Measurements from ENCODE around the gene RPL37. TPM values are rescaled to one million over a fixed set of nuclear protein-coding genes. Genes with fewer than 3 reads are reported as not detected.
"Not testable (repeated sequence)": the region's sequence is repeated elsewhere in the genome, so short reads cannot be mapped to it uniquely, and the experiment has no call there.

Gene RPL37
- total and polyA plus RNA-seq, 4 experiments from 2014 or later, result 1,217 to 2,448 (median 2,380) TPM

- H3K27me3 Mint-ChIP-seq, result no peaks in the 10 kb centered on the region
- Histone ChIP-seq H3K36me3 (ENCODE audit: insufficient read depth, low read length) (no peaks in the 10 kb centered on the region), H3K27me3 (ENCODE audit: insufficient read depth, low read length) (no peaks in the 10 kb centered on the region), H3K9me3 (ENCODE audit: control insufficient read depth in 1 of 2, low read length in 2 of 2) (no peaks in the 10 kb centered on the region), H3K27ac (ENCODE audit: low read depth, low read length) (no peak overlapping the region), H3K4me3 (ENCODE audit: low read length in 2 of 2) (no peak overlapping the region), H3K4me1 (ENCODE audit: insufficient read depth, low read length) (peaks cover 59% of the 10 kb centered on the region)
- intact Hi-C loops (cut with micrococcal nuclease), result no loop called here
- H3K36me3 Mint-ChIP-seq, result peaks cover 28 to 33% of the 10 kb centered on the region in 2 donors
- H3K9me3 Mint-ChIP-seq, result peaks cover 0 to 5% (median 0%) of the 10 kb centered on the region in 8 donors
- no peak for DNase-seq
- ChIA-PET CTCF (ENCODE audit: partially characterized antibody) (no interaction called here), POLR2A (ENCODE audit: partially characterized antibody) (interaction anchor here (0.7 kb wide), 1 partner anchor 21 kb away, joined by 3 read pairs; no protein-coding TSS in a partner anchor)
- peaks cover 43 to 88% (median 67%) of the 10 kb centered on the region in 4 donors for H3K4me1 Mint-ChIP-seq
- H3K27ac Mint-ChIP-seq, result peak overlapping the region in 3 of 7 donors; percentile 7 to 59 (median 8)
- H3K4me3 Mint-ChIP-seq, result peak overlapping the region in 3 of 8 donors; percentile 0 to 35 (median 0)
Measured at GRCh38 chr5:40790947-40791593, 44.0 kb downstream of the RPL37 start.

DNA sequence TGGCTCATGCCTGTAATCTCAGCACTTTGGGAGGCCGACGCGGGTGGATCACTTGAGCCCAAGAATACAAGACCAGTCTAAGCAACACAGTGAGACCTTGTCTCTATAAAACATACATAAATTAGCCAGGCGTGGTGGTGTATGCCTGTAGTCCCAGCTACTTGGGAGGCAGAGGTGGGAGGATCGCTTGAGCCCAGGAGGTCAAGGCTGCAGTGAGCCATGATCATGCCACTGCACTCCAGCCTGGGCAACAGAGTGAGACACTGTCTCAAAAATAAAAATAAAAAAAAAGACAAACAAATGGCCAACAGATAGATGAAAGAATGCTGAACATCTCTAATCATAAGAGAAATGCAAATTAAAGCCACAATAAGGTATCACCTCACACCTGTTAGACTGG, 46.1 kb downstream of the RPL37 start:
- DNase-seq; H3K27me3 ChIP-seq (ENCODE audit: insufficient read depth, low read length); H3K36me3 ChIP-seq (ENCODE audit: insufficient read depth, low read length); H3K27me3 Mint-ChIP-seq; CTCF ChIA-PET (ENCODE audit: partially characterized antibody); H3K9me3 Mint-ChIP-seq; H3K9me3 ChIP-seq (ENCODE audit: control insufficient read depth in 1 of 2, low read length in 2 of 2); POLR2A ChIA-PET (ENCODE audit: partially characterized antibody); intact Hi-C loops (cut with micrococcal nuclease); H3K27ac ChIP-seq (ENCODE audit: low read depth, low read length); H3K4me3 ChIP-seq (ENCODE audit: low read length in 2 of 2): not testable (repeated sequence)
- H3K27ac Mint-ChIP-seq, result peak overlapping the region in 1 of 7 donors; percentile 15
- peaks cover 70% of the 10 kb centered on the region for H3K4me1 ChIP-seq (ENCODE audit: insufficient read depth, low read length)
- H3K36me3 Mint-ChIP-seq, result peaks cover 22 to 25% of the 10 kb centered on the region in 2 donors
- peak overlapping the region in 1 of 8 donors; percentile 3 for H3K4me3 Mint-ChIP-seq
- peaks cover 37 to 83% (median 64%) of the 10 kb centered on the region in 4 donors for H3K4me1 Mint-ChIP-seq

- intact Hi-C loops (cut with micrococcal nuclease), result no loop called here
- Histone ChIP-seq H3K9me3 (ENCODE audit: control insufficient read depth in 1 of 2, low read length in 2 of 2) (no peaks in the 10 kb centered on the region), H3K27ac (ENCODE audit: low read depth, low read length) (no peak overlapping the region), H3K27me3 (ENCODE audit: insufficient read depth, low read length) (no peaks in the 10 kb centered on the region), H3K4me1 (ENCODE audit: insufficient read depth, low read length) (peaks cover 67% of the 10 kb centered on the region), H3K4me3 (ENCODE audit: low read length in 2 of 2) (no peak overlapping the region), H3K36me3 (ENCODE audit: insufficient read depth, low read length) (no peaks in the 10 kb centered on the region)
- H3K27me3 Mint-ChIP-seq, result no peaks in the 10 kb centered on the region
- ChIA-PET POLR2A (ENCODE audit: partially characterized antibody) (interaction anchor here (0.6 to 1.3 kb wide), 2 partner anchors 12 to 666 kb away, joined by 3 to 4 read pairs; no protein-coding TSS in a partner anchor), CTCF (ENCODE audit: partially characterized antibody) (interaction anchor here (2.1 kb wide), 1 partner anchor 11 kb away, joined by 6 read pairs; no protein-coding TSS in a partner anchor)
- DNase-seq, result no peak
- peak overlapping the region in 1 of 7 donors; percentile 24 for H3K27ac Mint-ChIP-seq
- H3K4me3 Mint-ChIP-seq, result peak overlapping the region in 1 of 8 donors; percentile 23
- peaks cover 22 to 25% of the 10 kb centered on the region in 2 donors for H3K36me3 Mint-ChIP-seq
- peaks cover 36 to 78% (median 59%) of the 10 kb centered on the region in 4 donors for H3K4me1 Mint-ChIP-seq
- peaks cover 0 to 5% (median 0%) of the 10 kb centered on the region in 8 donors for H3K9me3 Mint-ChIP-seq
Measured at GRCh38 chr5:40787986-40788385, 47.0 kb downstream of the RPL37 start.

- POLR2A ChIA-PET (ENCODE audit: partially characterized antibody), result interaction anchor here (1.2 to 1.3 kb wide), 2 partner anchors 10 to 46 kb away, joined by 3 to 4 read pairs; no protein-coding TSS in a partner anchor
- CTCF ChIA-PET (ENCODE audit: partially characterized antibody), result interaction anchor here (1.5 to 2.1 kb wide), 2 partner anchors 10 to 17 kb away, joined by 3 to 6 read pairs; no protein-coding TSS in a partner anchor
Measured at GRCh38 chr5:40786664-40787063, 48.4 kb downstream of the RPL37 start.

GRCh38 chr5:40784916-40785315, 50.1 kb downstream of the RPL37 start:
- H3K27me3 ChIP-seq (ENCODE audit: insufficient read depth, low read length), result no peaks in the 10 kb centered on the region
- Mint-ChIP-seq H3K27ac (no peak overlapping the region), H3K4me1 (peaks cover 46 to 84% (median 64%) of the 10 kb centered on the region in 4 donors), H3K4me3 (no peak overlapping the region), H3K36me3 (peaks cover 22 to 25% of the 10 kb centered on the region in 2 donors), H3K9me3 (peaks cover 0 to 5% (median 0%) of the 10 kb centered on the region in 8 donors), H3K27me3 (no peaks in the 10 kb centered on the region)
- CTCF ChIA-PET (ENCODE audit: partially characterized antibody), result interaction anchor here (0.9 kb wide), 1 partner anchor 10 kb away, joined by 3 read pairs; no protein-coding TSS in a partner anchor
- H3K4me3 ChIP-seq (ENCODE audit: low read length in 2 of 2), result no peak overlapping the region
- no peak overlapping the region for H3K27ac ChIP-seq (ENCODE audit: low read depth, low read length)
- no peaks in the 10 kb centered on the region for H3K36me3 ChIP-seq (ENCODE audit: insufficient read depth, low read length)
- peaks cover 57% of the 10 kb centered on the region for H3K4me1 ChIP-seq (ENCODE audit: insufficient read depth, low read length)
- H3K9me3 ChIP-seq (ENCODE audit: control insufficient read depth in 1 of 2, low read length in 2 of 2), result no peaks in the 10 kb centered on the region
- intact Hi-C loops (cut with micrococcal nuclease), result no loop called here
- POLR2A ChIA-PET (ENCODE audit: partially characterized antibody), result no interaction called here
- no peak for DNase-seq

More at GRCh38 chr5:40786664-40787063, 48.4 kb downstream of the RPL37 start:
- H3K4me1 Mint-ChIP-seq, result peaks cover 42 to 83% (median 65%) of the 10 kb centered on the region in 4 donors
- intact Hi-C loops (cut with micrococcal nuclease); H3K27ac ChIP-seq (ENCODE audit: low read depth, low read length); H3K27me3 ChIP-seq (ENCODE audit: insufficient read depth, low read length); H3K9me3 Mint-ChIP-seq; DNase-seq; H3K4me3 ChIP-seq (ENCODE audit: low read length in 2 of 2); H3K27me3 Mint-ChIP-seq; H3K36me3 ChIP-seq (ENCODE audit: insufficient read depth, low read length); H3K9me3 ChIP-seq (ENCODE audit: control insufficient read depth in 1 of 2, low read length in 2 of 2): not testable (repeated sequence)
- H3K4me1 ChIP-seq (ENCODE audit: insufficient read depth, low read length), result peaks cover 59% of the 10 kb centered on the region
- H3K36me3 Mint-ChIP-seq, result peaks cover 22 to 25% of the 10 kb centered on the region in 2 donors
- peak overlapping the region in 2 of 7 donors; percentile 25 to 59 for H3K27ac Mint-ChIP-seq
- peak overlapping the region in 1 of 8 donors; percentile 31 for H3K4me3 Mint-ChIP-seq

DNA sequence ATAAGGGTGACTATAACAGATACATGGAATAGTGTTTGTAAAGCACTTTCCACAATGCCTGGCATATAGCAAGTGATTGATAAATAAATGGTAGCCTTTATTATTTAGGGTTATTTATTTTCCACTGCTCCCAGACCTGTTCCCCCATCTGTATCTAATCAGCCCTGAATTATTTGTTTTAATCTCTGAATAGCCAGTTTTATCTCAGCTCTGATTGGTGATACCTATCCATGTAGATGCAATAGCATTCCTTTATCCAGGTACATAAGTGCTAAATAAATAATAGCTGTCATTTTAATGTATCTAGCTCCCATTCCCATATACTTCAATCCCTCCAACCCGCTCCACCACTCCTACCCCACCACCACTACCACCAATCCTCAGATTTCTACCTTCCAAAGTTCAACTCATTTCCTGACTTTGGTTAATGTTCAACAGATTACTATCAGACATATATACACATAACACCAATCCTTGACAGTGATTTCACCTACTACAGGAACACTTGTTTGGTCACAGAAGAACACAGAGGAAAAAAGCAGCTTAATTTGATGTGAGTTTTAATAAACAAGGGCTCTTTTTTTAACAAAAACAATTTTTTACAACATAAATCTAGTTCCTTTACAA, 50.9 kb downstream of the RPL37 start:
- peaks cover 46 to 86% (median 64%) of the 10 kb centered on the region in 4 donors for H3K4me1 Mint-ChIP-seq
- no peaks in the 10 kb centered on the region for H3K9me3 ChIP-seq (ENCODE audit: control insufficient read depth in 1 of 2, low read length in 2 of 2)
- ChIA-PET POLR2A (ENCODE audit: partially characterized antibody) (no interaction called here), CTCF (ENCODE audit: partially characterized antibody) (interaction anchor here (0.8 to 0.9 kb wide), 2 partner anchors 9 to 15 kb away, joined by 3 read pairs; no protein-coding TSS in a partner anchor)
- intact Hi-C loops (cut with micrococcal nuclease), result no loop called here
- peak overlapping the region in 3 of 7 donors; percentile 6 to 53 (median 15) for H3K27ac Mint-ChIP-seq
- no peaks in the 10 kb centered on the region for H3K36me3 ChIP-seq (ENCODE audit: insufficient read depth, low read length)
- no peak overlapping the region for H3K4me3 ChIP-seq (ENCODE audit: low read length in 2 of 2)
- no peaks in the 10 kb centered on the region for H3K27me3 ChIP-seq (ENCODE audit: insufficient read depth, low read length)
- peaks cover 22 to 25% of the 10 kb centered on the region in 2 donors for H3K36me3 Mint-ChIP-seq
- DNase-seq, result no peak
- H3K4me1 ChIP-seq (ENCODE audit: insufficient read depth, low read length), result peaks cover 51% of the 10 kb centered on the region
- peak overlapping the region in 2 of 8 donors; percentile 11 to 33 for H3K4me3 Mint-ChIP-seq
- no peaks in the 10 kb centered on the region for H3K27me3 Mint-ChIP-seq
- no peak overlapping the region for H3K27ac ChIP-seq (ENCODE audit: low read depth, low read length)
- H3K9me3 Mint-ChIP-seq, result peaks cover 0 to 5% (median 0%) of the 10 kb centered on the region in 8 donors
